CD4-positive, alpha-beta T cell (primary cell): Measurements from ENCODE around the gene APOBEC3F. TPM values are rescaled to one million over a fixed set of nuclear protein-coding genes. Genes with fewer than 3 reads are reported as not detected.

Experiments
- ATAC-seq: fragments of 200-7000 bp; cut with Tn5 transposase; one replicate; pipeline ENCODE4 v1.10.0; 2022; ENCODE audit warnings: mild to moderate bottlenecking; ENCODE audit not compliant: poor library complexity
- CTCF ChIA-PET: fragments of 350-600 bp; sonication (Branson Sonifier 250); formaldehyde crosslinking; loops from one replicate; lab custom pipeline; 2021; ENCODE audit warnings: antibody characterized with exemption, inconsistent platforms; lab: Charles Lee
- POLR2A ChIA-PET: fragments of 350-600 bp; sonication (Branson Sonifier 250); formaldehyde crosslinking; loops from one replicate; lab custom pipeline; 2021; ENCODE audit warnings: antibody characterized with exemption, inconsistent platforms; lab: Charles Lee
- DNase-seq, 14 experiments: peaks; one replicate each; pipeline ENCODE4 v3.0.0-alpha.2; 2013 to 2020; ENCODE audit warnings: mixed read lengths in 2 of 14
- H3K27ac ChIP-seq, 2 donors: one replicate each; pipeline versions ENCODE4 v1.5.1 to v1.7.0; 2013; ENCODE audit warnings: low read length in 2 of 2, low read depth in 1 of 2, mild to moderate bottlenecking in 1 of 2
- H3K27me3 ChIP-seq, 2 experiments: 1 replicate in 1 of 2; 2 replicates in 1 of 2; pipeline versions ENCODE4 v1.6.1 to v1.7.0; 2013; ENCODE audit warnings: low read length in 2 of 2, control low read depth in 1 of 2, mild to moderate bottlenecking in 1 of 2, moderate library complexity in 1 of 2; ENCODE audit not compliant: insufficient read depth in 2 of 2, control insufficient read depth in 1 of 2
- H3K36me3 ChIP-seq: one replicate; pipeline ENCODE4 v1.6.1; 2013; ENCODE audit warnings: low read length, control low read depth; ENCODE audit not compliant: insufficient read depth
- H3K4me1 ChIP-seq: one replicate; pipeline ENCODE4 v1.6.1; 2013; ENCODE audit warnings: low read length, control low read depth; ENCODE audit not compliant: insufficient read depth
- H3K4me3 ChIP-seq: one replicate; pipeline ENCODE4 v1.5.1; 2013; ENCODE audit warnings: mild to moderate bottlenecking, low read length, moderate library complexity
- H3K9me3 ChIP-seq, 2 experiments: 1 replicate in 1 of 2; 2 replicates in 1 of 2; pipeline versions ENCODE4 v1.6.1 to v1.7.0; 2013; ENCODE audit warnings: low read length in 2 of 2, mild to moderate bottlenecking in 2 of 2, control low read depth in 1 of 2, moderate library complexity in 1 of 2; ENCODE audit not compliant: control insufficient read depth in 1 of 2, insufficient read depth in 1 of 2
- H3K27ac Mint-ChIP-seq: one replicate; pipeline ENCODE4 v1.8.0; 2020; ENCODE audit warnings: mixed read lengths
- H3K27me3 Mint-ChIP-seq: one replicate; pipeline ENCODE4 v1.8.0; 2021; ENCODE audit warnings: mixed read lengths
- H3K36me3 Mint-ChIP-seq: one replicate; pipeline ENCODE4 v1.8.0; 2021; ENCODE audit warnings: low read depth, mixed read lengths
- H3K4me1 Mint-ChIP-seq: one replicate; pipeline ENCODE4 v1.8.0; 2021; ENCODE audit warnings: low read depth, mixed read lengths
- H3K4me3 Mint-ChIP-seq: one replicate; pipeline ENCODE4 v1.8.0; 2020; ENCODE audit warnings: mild to moderate bottlenecking, mixed read lengths
- H3K9me3 Mint-ChIP-seq: one replicate; pipeline ENCODE4 v1.8.0; 2020; ENCODE audit warnings: mixed read lengths
- CTCF ChIP-seq: fragments of 200-600 bp; IDR thresholded peaks from one replicate; pipeline ENCODE4 v1.8.0; 2022; ENCODE audit warnings: antibody characterized with exemption, mild to moderate bottlenecking
- intact Hi-C, 2 experiments: fragments of 100-400 bp; cut with DNase I in 1 of 2; cut with micrococcal nuclease in 1 of 2; formaldehyde crosslinking; loops; one replicate each; pipeline versions ENCODE4 v1.15.1 to v1.9.0; 2023 to 2025; cut with DNase I, micrococcal nuclease
- total RNA-seq, 174 experiments: library from RNA in 2 of 174; stranded (reverse) in 2 of 174; gene quantifications; one replicate each; pipeline ENCODE4 v1.2.3 and lab custom pipeline; 2021 to 2026

APOBEC3F gene
- total RNA-seq, 2 experiments from 2014 or later: 4.3 to 6.5 TPM

- Mint-ChIP-seq H3K9me3 (no peaks in the 10 kb centered on the region), H3K36me3 (no peaks in the 10 kb centered on the region), H3K27ac (peak overlapping the region; percentile 99), H3K4me3 (no peak overlapping the region), H3K4me1 (peaks cover 60% of the 10 kb centered on the region), H3K27me3 (no peaks in the 10 kb centered on the region)
- intact Hi-C loops: no loop called here
- no peaks in the 10 kb centered on the region for H3K36me3 ChIP-seq
- peak in 2 of 14 experiments; percentile 37 to 40 for DNase-seq
- H3K4me1 ChIP-seq: peaks cover 75% of the 10 kb centered on the region
- no peak for TF ChIP-seq CTCF
- no peak overlapping the region for H3K4me3 ChIP-seq
- no peaks in the 10 kb centered on the region for H3K9me3 ChIP-seq
- POLR2A ChIA-PET: no interaction called here
- no peaks in the 10 kb centered on the region for H3K27me3 ChIP-seq
- ATAC-seq: no peak
- H3K27ac ChIP-seq: peak overlapping the region; percentile 21 to 73
- CTCF ChIA-PET: interaction anchor here (1.1 kb wide), 1 partner anchor 95 kb away, joined by 3 read pairs; no protein-coding TSS in a partner anchor
Measured at GRCh38 chr22:39098026-39098425, 57.4 kb downstream of the APOBEC3F start.

GRCh38 chr22:39098576-39098975 lies 57.9 kb downstream of the APOBEC3F start:
- no peak for TF ChIP-seq CTCF
- Histone ChIP-seq H3K4me1 (peaks cover 72% of the 10 kb centered on the region), H3K9me3 (no peaks in the 10 kb centered on the region), H3K4me3 (no peak overlapping the region), H3K27me3 (no peaks in the 10 kb centered on the region), H3K27ac (peak overlapping the region; percentile 48 to 73), H3K36me3 (no peaks in the 10 kb centered on the region)
- ATAC-seq (no peak), DNase-seq (peak in 1 of 14 experiments; percentile 15)
- intact Hi-C loops: no loop called here
- H3K4me1 Mint-ChIP-seq: peaks cover 62% of the 10 kb centered on the region
- no peaks in the 10 kb centered on the region for H3K36me3 Mint-ChIP-seq
- no peaks in the 10 kb centered on the region for H3K9me3 Mint-ChIP-seq
- POLR2A ChIA-PET: no interaction called here
- peak overlapping the region; percentile 4 for H3K4me3 Mint-ChIP-seq
- peak overlapping the region; percentile 99 for H3K27ac Mint-ChIP-seq
- CTCF ChIA-PET: interaction anchor here (1.1 kb wide), 1 partner anchor 95 kb away, joined by 3 read pairs; no protein-coding TSS in a partner anchor
- H3K27me3 Mint-ChIP-seq: no peaks in the 10 kb centered on the region

DNA sequence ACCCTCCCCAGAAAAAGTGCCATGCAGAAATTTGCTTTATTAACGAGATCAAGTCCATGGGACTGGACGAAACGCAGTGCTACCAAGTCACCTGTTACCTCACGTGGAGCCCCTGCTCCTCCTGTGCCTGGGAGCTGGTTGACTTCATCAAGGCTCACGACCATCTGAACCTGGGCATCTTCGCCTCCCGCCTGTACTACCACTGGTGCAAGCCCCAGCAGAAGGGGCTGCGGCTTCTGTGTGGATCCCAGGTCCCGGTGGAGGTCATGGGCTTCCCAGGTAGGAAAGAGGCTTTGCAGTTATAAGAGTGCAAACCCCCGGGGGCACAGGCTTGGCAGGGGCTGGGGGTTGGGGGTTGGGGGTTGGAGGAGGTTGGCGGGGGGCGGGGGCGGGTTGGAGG lies 60.6 kb downstream of the APOBEC3F start:
- CTCF ChIA-PET: no interaction called here

More for the DNA sequence above, 60.6 kb downstream of the APOBEC3F start:
- Mint-ChIP-seq H3K27ac (no peak overlapping the region), H3K9me3 (no peaks in the 10 kb centered on the region), H3K36me3 (no peaks in the 10 kb centered on the region), H3K4me3 (no peak overlapping the region), H3K4me1 (peaks cover 41% of the 10 kb centered on the region), H3K27me3 (no peaks in the 10 kb centered on the region)
- Histone ChIP-seq H3K36me3 (no peaks in the 10 kb centered on the region), H3K27ac (no peak overlapping the region), H3K9me3 (no peaks in the 10 kb centered on the region), H3K4me1 (peaks cover 46% of the 10 kb centered on the region), H3K27me3 (no peaks in the 10 kb centered on the region), H3K4me3 (no peak overlapping the region)
- intact Hi-C loops: no loop called here
- POLR2A ChIA-PET: no interaction called here
- DNase-seq: no peak
- no peak for ATAC-seq
- no peak for TF ChIP-seq CTCF
